ENCODE measurements around the gene SCEL. TPM values are rescaled to one million over a fixed set of nuclear protein-coding genes. Genes with fewer than 3 reads are reported as not detected.

The SCEL gene
- total and polyA plus RNA-seq, 2 experiments from 2014 or later = 5.4 to 5.8 TPM

DNA sequence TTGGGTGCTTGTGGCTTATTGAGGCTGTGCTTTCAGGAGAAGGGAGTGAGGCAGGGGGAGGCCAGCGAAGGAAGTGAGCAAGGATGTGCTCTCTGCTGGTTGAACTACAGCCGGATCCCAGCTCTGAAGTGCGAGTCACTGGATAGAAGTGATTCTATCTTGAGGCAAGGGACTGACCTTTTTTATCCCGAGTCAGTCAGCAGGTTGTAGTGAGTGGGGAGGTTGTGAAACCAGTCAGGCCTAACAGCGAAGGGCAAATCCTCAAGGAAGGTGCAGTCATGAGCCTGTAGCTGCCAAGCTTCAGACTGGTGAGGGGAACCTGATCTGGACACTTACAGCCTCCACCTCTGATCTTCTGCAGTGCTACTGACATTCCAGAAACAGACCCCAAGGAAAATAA lies 18.6 kb downstream of the SCEL start:
- no peaks in the 10 kb centered on the region for H3K36me3 ChIP-seq (replicated peaks; ENCODE audit: insufficient read depth, low read depth)
- H3K9me3 ChIP-seq (ENCODE audit: low read depth) = no peaks in the 10 kb centered on the region
- no peaks in the 10 kb centered on the region for H3K27me3 ChIP-seq
- DNase-seq (ENCODE audit: low spot score) = no peak
- H3K4me3 ChIP-seq = no peak overlapping the region
- WGBS (ENCODE audit: low lambda C conversion rate, missing lambda C conversion rate) = 84% methylated on average over 5 of the region's 5 CpGs
- no peak overlapping the region for H2AFZ ChIP-seq
- TF ChIP-seq EZH2 (IDR thresholded peaks at IDR 0.05; ENCODE audit: borderline replicate concordance) (no peak), EZH2phosphoT487 (IDR thresholded peaks at IDR 0.05; ENCODE audit: low read depth, severe bottlenecking, unreplicated experiment) (no peak)
- TF ChIP-seq, protein P1, sequence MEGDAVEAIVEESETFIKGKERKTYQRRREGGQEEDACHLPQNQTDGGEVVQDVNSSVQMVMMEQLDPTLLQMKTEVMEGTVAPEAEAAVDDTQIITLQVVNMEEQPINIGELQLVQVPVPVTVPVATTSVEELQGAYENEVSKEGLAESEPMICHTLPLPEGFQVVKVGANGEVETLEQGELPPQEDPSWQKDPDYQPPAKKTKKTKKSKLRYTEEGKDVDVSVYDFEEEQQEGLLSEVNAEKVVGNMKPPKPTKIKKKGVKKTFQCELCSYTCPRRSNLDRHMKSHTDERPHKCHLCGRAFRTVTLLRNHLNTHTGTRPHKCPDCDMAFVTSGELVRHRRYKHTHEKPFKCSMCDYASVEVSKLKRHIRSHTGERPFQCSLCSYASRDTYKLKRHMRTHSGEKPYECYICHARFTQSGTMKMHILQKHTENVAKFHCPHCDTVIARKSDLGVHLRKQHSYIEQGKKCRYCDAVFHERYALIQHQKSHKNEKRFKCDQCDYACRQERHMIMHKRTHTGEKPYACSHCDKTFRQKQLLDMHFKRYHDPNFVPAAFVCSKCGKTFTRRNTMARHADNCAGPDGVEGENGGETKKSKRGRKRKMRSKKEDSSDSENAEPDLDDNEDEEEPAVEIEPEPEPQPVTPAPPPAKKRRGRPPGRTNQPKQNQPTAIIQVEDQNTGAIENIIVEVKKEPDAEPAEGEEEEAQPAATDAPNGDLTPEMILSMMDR (IDR thresholded peaks at IDR 0.05; ENCODE audit: poor library complexity) = no peak
- no peaks in the 10 kb centered on the region for H3K4me1 ChIP-seq (ENCODE audit: insufficient read depth)
- H3K79me2 ChIP-seq = no peaks in the 10 kb centered on the region
- no peaks in the 10 kb centered on the region for H4K20me1 ChIP-seq (ENCODE audit: insufficient read depth, poor library complexity, severe bottlenecking)
- H3K27ac ChIP-seq = no peak overlapping the region
- H3K4me2 ChIP-seq = no peak overlapping the region
- no peaks in the 10 kb centered on the region for H3K9me2 ChIP-seq (replicated peaks; ENCODE audit: insufficient read depth)

DNA sequence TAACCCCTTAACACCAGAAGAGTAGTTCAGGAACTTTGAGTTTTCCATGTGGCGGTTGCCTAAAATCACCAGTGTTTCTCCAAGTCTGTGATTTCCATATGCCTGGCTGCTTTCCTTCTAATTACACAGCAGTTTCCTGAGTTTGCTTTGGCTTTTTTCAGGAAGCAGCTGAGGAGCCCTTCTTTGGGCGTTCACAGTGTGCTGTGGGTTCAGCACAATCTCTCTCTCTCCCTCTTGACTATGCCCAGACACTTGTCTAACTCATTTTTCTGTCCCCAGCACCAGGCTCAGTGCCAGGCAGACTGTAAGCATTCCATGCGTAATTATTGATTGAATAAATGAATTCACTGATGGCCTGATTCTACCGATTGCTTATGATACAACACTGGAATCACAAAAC lies 19.7 kb downstream of the SCEL start:
- Histone ChIP-seq H3K4me2 (no peak overlapping the region), H2AFZ (no peak overlapping the region), H4K20me1 (ENCODE audit: insufficient read depth, poor library complexity, severe bottlenecking) (no peaks in the 10 kb centered on the region), H3K27ac (no peak overlapping the region), H3K27me3 (no peaks in the 10 kb centered on the region), H3K79me2 (no peaks in the 10 kb centered on the region), H3K36me3 (replicated peaks; ENCODE audit: insufficient read depth, low read depth) (no peaks in the 10 kb centered on the region), H3K9me3 (ENCODE audit: low read depth) (no peaks in the 10 kb centered on the region), H3K4me1 (ENCODE audit: insufficient read depth) (no peaks in the 10 kb centered on the region), H3K4me3 (no peak overlapping the region), H3K9me2 (replicated peaks; ENCODE audit: insufficient read depth) (no peaks in the 10 kb centered on the region)
- TF ChIP-seq, protein P1 (IDR thresholded peaks at IDR 0.05; ENCODE audit: poor library complexity) = no peak
- TF ChIP-seq EZH2phosphoT487 (IDR thresholded peaks at IDR 0.05; ENCODE audit: low read depth, severe bottlenecking, unreplicated experiment) (no peak), EZH2 (IDR thresholded peaks at IDR 0.05; ENCODE audit: borderline replicate concordance) (no peak)
- no peak for DNase-seq (ENCODE audit: low spot score)
- 87% methylated on average over 4 of the region's 4 CpGs for whole genome bisulfite sequencing (ENCODE audit: low lambda C conversion rate, missing lambda C conversion rate)

DNA sequence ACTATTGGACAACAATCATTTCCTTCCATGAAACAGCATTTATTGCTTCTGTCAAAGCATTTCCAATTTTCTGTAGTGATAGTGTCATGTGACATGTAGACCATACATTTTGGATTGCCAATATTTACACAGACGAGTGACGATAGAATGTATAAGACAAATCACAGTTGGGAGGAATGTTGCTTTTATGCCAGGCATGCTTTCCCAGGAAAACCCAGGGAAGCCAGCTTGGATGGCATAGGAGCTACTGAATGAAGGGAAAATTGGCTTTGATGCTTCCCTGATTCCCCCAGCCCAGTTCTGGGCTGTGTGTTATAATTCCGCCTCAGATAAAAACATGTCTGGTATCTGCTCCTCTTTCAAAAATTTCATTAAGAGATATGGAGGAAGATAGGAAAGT lies 22.5 kb downstream of the SCEL start:
- DNase-seq (ENCODE audit: low spot score) = no peak
- Histone ChIP-seq H2AFZ (no peak overlapping the region), H3K4me2 (no peak overlapping the region), H4K20me1 (ENCODE audit: insufficient read depth, poor library complexity, severe bottlenecking) (no peaks in the 10 kb centered on the region), H3K36me3 (replicated peaks; ENCODE audit: insufficient read depth, low read depth) (no peaks in the 10 kb centered on the region), H3K9me2 (replicated peaks; ENCODE audit: insufficient read depth) (no peaks in the 10 kb centered on the region), H3K79me2 (no peaks in the 10 kb centered on the region), H3K27me3 (no peaks in the 10 kb centered on the region), H3K9me3 (ENCODE audit: low read depth) (no peaks in the 10 kb centered on the region), H3K27ac (no peak overlapping the region), H3K4me3 (no peak overlapping the region), H3K4me1 (ENCODE audit: insufficient read depth) (no peaks in the 10 kb centered on the region)
- 87% methylated on average over 3 of the region's 3 CpGs for WGBS (ENCODE audit: low lambda C conversion rate, missing lambda C conversion rate)
- TF ChIP-seq, protein P1 (IDR thresholded peaks at IDR 0.05; ENCODE audit: poor library complexity) = no peak
- TF ChIP-seq EZH2phosphoT487 (IDR thresholded peaks at IDR 0.05; ENCODE audit: low read depth, severe bottlenecking, unreplicated experiment) = no peak
- TF ChIP-seq EZH2 (IDR thresholded peaks at IDR 0.05; ENCODE audit: borderline replicate concordance) = no peak

DNA sequence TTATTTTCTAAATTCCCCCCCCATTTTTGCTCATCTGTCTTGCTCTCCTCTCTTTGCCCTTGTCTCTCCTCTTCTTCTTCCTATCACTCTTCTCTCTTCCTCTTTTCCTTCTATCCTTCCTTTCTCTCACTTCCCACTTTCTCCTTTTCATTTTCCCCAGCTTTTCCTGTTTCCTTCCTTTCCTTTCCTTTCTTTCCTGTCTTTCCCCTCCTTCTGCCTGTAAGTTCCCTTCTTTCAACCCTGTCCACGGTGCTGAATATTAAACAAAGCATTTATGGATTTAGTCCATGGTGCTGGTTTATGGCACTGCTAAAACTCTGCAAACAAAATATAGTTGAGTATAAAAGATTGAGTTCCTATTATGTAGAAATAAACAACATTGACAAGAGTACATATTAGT lies 27.6 kb downstream of the SCEL start:
- no peaks in the 10 kb centered on the region for H3K9me3 ChIP-seq (ENCODE audit: low read depth)
- no peak for TF ChIP-seq EZH2phosphoT487 (IDR thresholded peaks at IDR 0.05; ENCODE audit: low read depth, severe bottlenecking, unreplicated experiment)
- TF ChIP-seq EZH2 (IDR thresholded peaks at IDR 0.05; ENCODE audit: borderline replicate concordance) = no peak
- TF ChIP-seq, protein P1 (IDR thresholded peaks at IDR 0.05; ENCODE audit: poor library complexity) = no peak
- peak; percentile 56 for DNase-seq (ENCODE audit: low spot score)

More for the DNA sequence above, 27.6 kb downstream of the SCEL start:
- Histone ChIP-seq H4K20me1 (ENCODE audit: insufficient read depth, poor library complexity, severe bottlenecking) (no peaks in the 10 kb centered on the region), H3K27ac (no peak overlapping the region), H3K9me2 (replicated peaks; ENCODE audit: insufficient read depth) (no peaks in the 10 kb centered on the region), H3K4me1 (ENCODE audit: insufficient read depth) (no peaks in the 10 kb centered on the region), H3K36me3 (replicated peaks; ENCODE audit: insufficient read depth, low read depth) (no peaks in the 10 kb centered on the region), H2AFZ (no peak overlapping the region), H3K27me3 (no peaks in the 10 kb centered on the region), H3K79me2 (no peaks in the 10 kb centered on the region), H3K4me3 (no peak overlapping the region), H3K4me2 (no peak overlapping the region)
- WGBS (ENCODE audit: low lambda C conversion rate, missing lambda C conversion rate) = 32% methylated on average over 1 of the region's 1 CpG

Measured in hepatocyte (in vitro differentiated cells).